A549 (cell line): ENCODE data around the gene HPN. TPM values are rescaled to one million over a fixed set of nuclear protein-coding genes. Genes with fewer than 3 reads are reported as not detected.

Experiments
- BHLHE40 ChIP-seq: IDR thresholded peaks from 2 replicates; pipeline ENCODE4 v1.6.1; 2012; ENCODE audit warnings: low read depth, low read length, inconsistent platforms
- CHD2 ChIP-seq: fragments of 150-350 bp; IDR thresholded peaks from 2 replicates; pipeline ENCODE4 v1.6.1; 2014; ENCODE audit warnings: low read length; ENCODE audit not compliant: partially characterized antibody
- EHF ChIP-seq: fragments of 250-450 bp; sonication (Bioruptor Pico); IDR thresholded peaks from 2 replicates; pipeline ENCODE4 v1.5.0; 2020; ENCODE audit warnings: mild to moderate bottlenecking
- ELK1 ChIP-seq: fragments of 150-350 bp; IDR thresholded peaks from 2 replicates; pipeline ENCODE4 v1.6.1; 2014; ENCODE audit warnings: low read depth, mild to moderate bottlenecking, low read length
- FOSB ChIP-seq: fragments of 250-450 bp; sonication (Bioruptor Pico); IDR thresholded peaks from 2 replicates; pipeline ENCODE4 v1.5.0; 2020; ENCODE audit warnings: mild to moderate bottlenecking, moderate library complexity
- FOSL2 ChIP-seq, 2 experiments: fragments of 450-650 bp in 1 of 2; fragments of >200 bp in 1 of 2; sonication (Bioruptor Twin) in 1 of 2; formaldehyde crosslinking; IDR thresholded peaks; 2 replicates each; pipeline versions ENCODE4 v1.5.0 to v1.6.1; 2016 to 2020; ENCODE audit warnings: mild to moderate bottlenecking in 1 of 2, moderate library complexity in 1 of 2
- FOXS1 ChIP-seq: fragments of 250-450 bp; sonication (Bioruptor Pico); IDR thresholded peaks from 2 replicates; pipeline ENCODE4 v1.5.0; 2020; ENCODE audit warnings: mild to moderate bottlenecking, moderate library complexity
- HDAC2 ChIP-seq: fragments of 200-600 bp; sonication (generic); IDR thresholded peaks from 2 replicates; pipeline ENCODE4 v1.6.1; 2016
- HEYL ChIP-seq: fragments of 250-450 bp; sonication (Bioruptor Pico); IDR thresholded peaks from 2 replicates; pipeline ENCODE4 v1.8.0; 2021; ENCODE audit warnings: mild to moderate bottlenecking, moderate library complexity
- HOXB13 ChIP-seq: fragments of 250-450 bp; sonication (Bioruptor Pico); IDR thresholded peaks from 2 replicates; pipeline ENCODE4 v1.5.0; 2020; ENCODE audit warnings: low read depth, mild to moderate bottlenecking, moderate library complexity
- HOXB5 ChIP-seq: fragments of 250-450 bp; sonication (Bioruptor Pico); IDR thresholded peaks from 2 replicates; pipeline ENCODE4 v1.5.0; 2020; ENCODE audit warnings: mild to moderate bottlenecking, moderate library complexity
- JUNB ChIP-seq: fragments of >200 bp; sonication (Bioruptor Twin); formaldehyde crosslinking; IDR thresholded peaks from 2 replicates; pipeline ENCODE4 v1.6.1; 2016
- KDM1A ChIP-seq: fragments of 200-600 bp; sonication (generic); IDR thresholded peaks from 2 replicates; pipeline ENCODE4 v1.6.1; 2016; ENCODE audit warnings: low read depth, mild to moderate bottlenecking
- KDM5A ChIP-seq: fragments of 200-600 bp; sonication (generic); IDR thresholded peaks from 2 replicates; pipeline ENCODE4 v1.6.1; 2016; ENCODE audit warnings: antibody characterized with exemption, mild to moderate bottlenecking
- MAZ ChIP-seq: fragments of 150-350 bp; IDR thresholded peaks from 2 replicates; pipeline ENCODE4 v1.6.1; 2014; ENCODE audit warnings: antibody characterized with exemption, low read depth, low read length, borderline replicate concordance
- MYC ChIP-seq: IDR thresholded peaks from 2 replicates; pipeline ENCODE4 v1.6.1; 2012; ENCODE audit warnings: mild to moderate bottlenecking, inconsistent platforms, low read length, improper control_type of control experiment, borderline replicate concordance
- NPAS2 ChIP-seq: fragments of 250-450 bp; sonication (Bioruptor Pico); IDR thresholded peaks from 2 replicates; pipeline ENCODE4 v1.8.0; 2022; ENCODE audit warnings: mild to moderate bottlenecking, moderate library complexity, borderline replicate concordance
- PHF8 ChIP-seq: fragments of 200-600 bp; sonication (generic); IDR thresholded peaks from 2 replicates; pipeline ENCODE4 v1.6.1; 2016; ENCODE audit warnings: low read depth, mild to moderate bottlenecking, antibody characterized with exemption, moderate library complexity, borderline replicate concordance
- POLR2A ChIP-seq: IDR thresholded peaks from 2 replicates; pipeline ENCODE4 v1.6.1; 2012; ENCODE audit warnings: mild to moderate bottlenecking, low read length
- RAD21 ChIP-seq, 2 experiments: fragments of >200 bp in 1 of 2; sonication (Bioruptor Twin) in 1 of 2; formaldehyde crosslinking in 1 of 2; IDR thresholded peaks in 1 of 2; conservative IDR thresholded peaks in 1 of 2; 2 replicates in 1 of 2; 3 replicates in 1 of 2; pipeline ENCODE4 v1.6.1; 2012 to 2018; ENCODE audit warnings: inconsistent platforms in 1 of 2
- RFX5 ChIP-seq: fragments of 450-650 bp; IDR thresholded peaks from 2 replicates; pipeline ENCODE4 v1.7.1; 2014; ENCODE audit warnings: antibody characterized with exemption, mild to moderate bottlenecking, moderate library complexity
- RNF2 ChIP-seq: fragments of 200-600 bp; sonication (generic); IDR thresholded peaks from 2 replicates; pipeline ENCODE4 v1.6.1; 2016; ENCODE audit warnings: low read depth, mild to moderate bottlenecking, antibody characterized with exemption, moderate library complexity, borderline replicate concordance
- SMC3 ChIP-seq: fragments of >200 bp; sonication (Bioruptor Twin); formaldehyde crosslinking; IDR thresholded peaks from 3 replicates; pipeline ENCODE4 v1.6.1; 2018; ENCODE audit warnings: inconsistent platforms
- SREBF2 ChIP-seq: fragments of 450-650 bp; IDR thresholded peaks from 2 replicates; pipeline ENCODE4 v1.6.1; 2014; ENCODE audit warnings: mild to moderate bottlenecking, moderate library complexity
- TFCP2L1 ChIP-seq: fragments of 250-450 bp; sonication (Bioruptor Pico); IDR thresholded peaks from 2 replicates; pipeline ENCODE4 v1.5.0; 2021; ENCODE audit warnings: mild to moderate bottlenecking
- TP53 ChIP-seq: fragments of 250-450 bp; sonication (Bioruptor Pico); IDR thresholded peaks from 2 replicates; pipeline ENCODE4 v1.5.0; 2021; ENCODE audit warnings: mild to moderate bottlenecking, moderate library complexity
- ZC3H11A ChIP-seq: fragments of 450-650 bp; IDR thresholded peaks from 2 replicates; pipeline ENCODE4 v1.6.1; 2014; ENCODE audit warnings: antibody characterized with exemption, mild to moderate bottlenecking
- polyA plus RNA-seq, 4 experiments: library from polyadenylated mRNA; depleted of rRNA in 3 of 4; stranded (reverse); fragments of >200 nt; fragmentation: RNase III in 1 of 4; extraction: RNeasy Plus Mini Kit Qiagen cat#74134 plus additional on column Dnase treatment in 1 of 4; gene quantifications; 2 replicates in 3 of 4; 3 replicates in 1 of 4; pipeline ENCODE4 v1.2.3, GENCODE V29; 2011 to 2017
- TF ChIP-seq, protein P1 (sequence below): fragments of 200-600 bp; sonication (generic); IDR thresholded peaks from 2 replicates; pipeline ENCODE4 v1.6.1; 2016; ENCODE audit warnings: antibody characterized with exemption, mild to moderate bottlenecking, moderate library complexity
- TF ChIP-seq, protein P2 (sequence below): fragments of >200 bp; sonication (Bioruptor Twin); formaldehyde crosslinking; IDR thresholded peaks from 3 replicates; pipeline ENCODE4 v1.5.1; 2016
- TF ChIP-seq, protein P3 (sequence below): fragments of 450-650 bp; IDR thresholded peaks from 2 replicates; pipeline ENCODE4 v1.6.1; 2014; ENCODE audit warnings: antibody characterized with exemption
- TF ChIP-seq, protein P4 (sequence below): IDR thresholded peaks from 2 replicates; pipeline ENCODE4 v1.6.1; 2012; ENCODE audit warnings: low read depth, borderline replicate concordance
- TF ChIP-seq, protein P5 (sequence below): fragments of 250-450 bp; sonication (Bioruptor Pico); IDR thresholded peaks from 2 replicates; pipeline ENCODE4 v1.5.0; 2020; ENCODE audit warnings: low read depth, mild to moderate bottlenecking, moderate library complexity

HPN gene
- polyA plus RNA-seq, 2 of the 4 experiments (the other 2 are of a cell fraction): 0.06 to 0.08 TPM

DNA sequence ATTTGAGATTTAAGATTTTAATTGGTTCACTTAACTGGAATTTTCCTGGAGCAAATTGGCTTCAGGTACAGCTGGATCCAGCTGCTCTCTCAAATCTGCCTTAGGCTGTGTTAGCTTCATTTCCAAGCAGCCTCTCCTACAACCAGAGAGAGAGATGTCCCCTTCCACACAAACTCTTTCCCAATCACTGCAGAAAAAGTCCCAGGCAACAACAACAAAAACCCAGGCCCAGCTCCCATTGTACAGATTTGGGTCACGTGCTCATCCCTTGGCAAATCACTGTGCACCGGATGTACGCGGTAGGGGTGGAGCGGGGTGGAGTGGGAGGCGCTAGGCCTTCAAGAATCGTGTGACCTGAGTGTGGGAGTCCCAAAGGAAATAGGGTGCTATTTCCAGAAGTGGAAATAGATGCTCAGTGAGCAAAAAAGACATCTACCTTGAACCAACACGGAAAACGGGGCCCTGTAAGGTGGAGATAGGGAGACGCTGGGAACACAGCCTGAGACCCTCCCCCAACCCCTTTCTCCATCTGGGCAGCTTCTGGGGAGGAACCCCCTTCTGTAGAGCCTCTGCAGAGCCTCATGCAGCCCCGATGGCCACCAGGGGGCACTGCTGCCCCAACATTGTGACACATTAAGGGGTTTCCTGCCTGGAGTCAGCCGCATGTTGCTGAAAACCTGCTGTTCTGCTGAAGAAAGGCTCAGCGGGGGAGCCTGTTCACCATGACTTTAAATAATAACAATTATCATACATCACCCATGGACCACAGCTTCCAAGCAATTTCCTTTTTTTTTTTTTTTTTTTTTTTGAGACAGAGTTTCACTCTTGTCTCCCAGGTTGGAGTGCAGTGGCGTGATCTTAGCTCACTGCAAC, 25.4 kb downstream of the HPN start (continued):
- TF ChIP-seq, protein P1, sequence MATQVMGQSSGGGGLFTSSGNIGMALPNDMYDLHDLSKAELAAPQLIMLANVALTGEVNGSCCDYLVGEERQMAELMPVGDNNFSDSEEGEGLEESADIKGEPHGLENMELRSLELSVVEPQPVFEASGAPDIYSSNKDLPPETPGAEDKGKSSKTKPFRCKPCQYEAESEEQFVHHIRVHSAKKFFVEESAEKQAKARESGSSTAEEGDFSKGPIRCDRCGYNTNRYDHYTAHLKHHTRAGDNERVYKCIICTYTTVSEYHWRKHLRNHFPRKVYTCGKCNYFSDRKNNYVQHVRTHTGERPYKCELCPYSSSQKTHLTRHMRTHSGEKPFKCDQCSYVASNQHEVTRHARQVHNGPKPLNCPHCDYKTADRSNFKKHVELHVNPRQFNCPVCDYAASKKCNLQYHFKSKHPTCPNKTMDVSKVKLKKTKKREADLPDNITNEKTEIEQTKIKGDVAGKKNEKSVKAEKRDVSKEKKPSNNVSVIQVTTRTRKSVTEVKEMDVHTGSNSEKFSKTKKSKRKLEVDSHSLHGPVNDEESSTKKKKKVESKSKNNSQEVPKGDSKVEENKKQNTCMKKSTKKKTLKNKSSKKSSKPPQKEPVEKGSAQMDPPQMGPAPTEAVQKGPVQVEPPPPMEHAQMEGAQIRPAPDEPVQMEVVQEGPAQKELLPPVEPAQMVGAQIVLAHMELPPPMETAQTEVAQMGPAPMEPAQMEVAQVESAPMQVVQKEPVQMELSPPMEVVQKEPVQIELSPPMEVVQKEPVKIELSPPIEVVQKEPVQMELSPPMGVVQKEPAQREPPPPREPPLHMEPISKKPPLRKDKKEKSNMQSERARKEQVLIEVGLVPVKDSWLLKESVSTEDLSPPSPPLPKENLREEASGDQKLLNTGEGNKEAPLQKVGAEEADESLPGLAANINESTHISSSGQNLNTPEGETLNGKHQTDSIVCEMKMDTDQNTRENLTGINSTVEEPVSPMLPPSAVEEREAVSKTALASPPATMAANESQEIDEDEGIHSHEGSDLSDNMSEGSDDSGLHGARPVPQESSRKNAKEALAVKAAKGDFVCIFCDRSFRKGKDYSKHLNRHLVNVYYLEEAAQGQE: no peak
- no peak for TF ChIP-seq HDAC2
- TF ChIP-seq, protein P2, sequence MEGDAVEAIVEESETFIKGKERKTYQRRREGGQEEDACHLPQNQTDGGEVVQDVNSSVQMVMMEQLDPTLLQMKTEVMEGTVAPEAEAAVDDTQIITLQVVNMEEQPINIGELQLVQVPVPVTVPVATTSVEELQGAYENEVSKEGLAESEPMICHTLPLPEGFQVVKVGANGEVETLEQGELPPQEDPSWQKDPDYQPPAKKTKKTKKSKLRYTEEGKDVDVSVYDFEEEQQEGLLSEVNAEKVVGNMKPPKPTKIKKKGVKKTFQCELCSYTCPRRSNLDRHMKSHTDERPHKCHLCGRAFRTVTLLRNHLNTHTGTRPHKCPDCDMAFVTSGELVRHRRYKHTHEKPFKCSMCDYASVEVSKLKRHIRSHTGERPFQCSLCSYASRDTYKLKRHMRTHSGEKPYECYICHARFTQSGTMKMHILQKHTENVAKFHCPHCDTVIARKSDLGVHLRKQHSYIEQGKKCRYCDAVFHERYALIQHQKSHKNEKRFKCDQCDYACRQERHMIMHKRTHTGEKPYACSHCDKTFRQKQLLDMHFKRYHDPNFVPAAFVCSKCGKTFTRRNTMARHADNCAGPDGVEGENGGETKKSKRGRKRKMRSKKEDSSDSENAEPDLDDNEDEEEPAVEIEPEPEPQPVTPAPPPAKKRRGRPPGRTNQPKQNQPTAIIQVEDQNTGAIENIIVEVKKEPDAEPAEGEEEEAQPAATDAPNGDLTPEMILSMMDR: peak; percentile 93
- TF ChIP-seq, protein P3, sequence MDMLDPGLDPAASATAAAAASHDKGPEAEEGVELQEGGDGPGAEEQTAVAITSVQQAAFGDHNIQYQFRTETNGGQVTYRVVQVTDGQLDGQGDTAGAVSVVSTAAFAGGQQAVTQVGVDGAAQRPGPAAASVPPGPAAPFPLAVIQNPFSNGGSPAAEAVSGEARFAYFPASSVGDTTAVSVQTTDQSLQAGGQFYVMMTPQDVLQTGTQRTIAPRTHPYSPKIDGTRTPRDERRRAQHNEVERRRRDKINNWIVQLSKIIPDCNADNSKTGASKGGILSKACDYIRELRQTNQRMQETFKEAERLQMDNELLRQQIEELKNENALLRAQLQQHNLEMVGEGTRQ: peak; percentile 90
- no peak for TF ChIP-seq RNF2
- TF ChIP-seq TFCP2L1 (CRISPR knock-in tag): no peak
- TF ChIP-seq JUNB: no peak
- TF ChIP-seq HEYL (CRISPR knock-in tag): no peak
- no peak for TF ChIP-seq HOXB13 (CRISPR knock-in tag)
- peak; percentile 83 for TF ChIP-seq SMC3
- no peak for TF ChIP-seq FOSL2 (IDR thresholded peaks at IDR 0.05)
- TF ChIP-seq FOSL2 (CRISPR knock-in tag; IDR thresholded peaks at IDR 0.05): no peak
- TF ChIP-seq CHD2: no peak
- TF ChIP-seq NPAS2 (CRISPR knock-in tag): no peak
- TF ChIP-seq EHF (CRISPR knock-in tag): no peak
- no peak for TF ChIP-seq SREBF2
- no peak for TF ChIP-seq KDM1A
- TF ChIP-seq HOXB5 (CRISPR knock-in tag): no peak
- no peak for TF ChIP-seq TP53
- TF ChIP-seq FOSB (CRISPR knock-in tag): no peak
- no peak for TF ChIP-seq ELK1
- TF ChIP-seq RAD21 (conservative IDR thresholded peaks at IDR 0.05 in 1 of 2, IDR thresholded peaks at IDR 0.05 in 1 of 2): peak; percentile 90 to 94
- no peak; the same call in 1 of the 2 replicates for TF ChIP-seq MYC
- no peak for TF ChIP-seq PHF8
- TF ChIP-seq BHLHE40: no peak
- no peak for TF ChIP-seq ZC3H11A
- no peak for TF ChIP-seq RFX5
- TF ChIP-seq MAZ: no peak
- TF ChIP-seq, protein P4, sequence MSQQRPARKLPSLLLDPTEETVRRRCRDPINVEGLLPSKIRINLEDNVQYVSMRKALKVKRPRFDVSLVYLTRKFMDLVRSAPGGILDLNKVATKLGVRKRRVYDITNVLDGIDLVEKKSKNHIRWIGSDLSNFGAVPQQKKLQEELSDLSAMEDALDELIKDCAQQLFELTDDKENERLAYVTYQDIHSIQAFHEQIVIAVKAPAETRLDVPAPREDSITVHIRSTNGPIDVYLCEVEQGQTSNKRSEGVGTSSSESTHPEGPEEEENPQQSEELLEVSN: no peak
- TF ChIP-seq FOXS1 (CRISPR knock-in tag): no peak
- TF ChIP-seq, protein P5, sequence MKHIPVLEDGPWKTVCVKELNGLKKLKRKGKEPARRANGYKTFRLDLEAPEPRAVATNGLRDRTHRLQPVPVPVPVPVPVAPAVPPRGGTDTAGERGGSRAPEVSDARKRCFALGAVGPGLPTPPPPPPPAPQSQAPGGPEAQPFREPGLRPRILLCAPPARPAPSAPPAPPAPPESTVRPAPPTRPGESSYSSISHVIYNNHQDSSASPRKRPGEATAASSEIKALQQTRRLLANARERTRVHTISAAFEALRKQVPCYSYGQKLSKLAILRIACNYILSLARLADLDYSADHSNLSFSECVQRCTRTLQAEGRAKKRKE (CRISPR knock-in tag): no peak
- peak; percentile 68 for TF ChIP-seq KDM5A
- TF ChIP-seq POLR2A: no peak
